GM21737 (cell line): ENCODE data around the gene TBX20.
"Not testable (repeated sequence)": the region's sequence is repeated elsewhere in the genome, so short reads cannot be mapped to it uniquely, and the experiment has no call there.

Experiments
- ATAC-seq: cut with Tn5 transposase; IDR thresholded peaks from one replicate; pipeline ENCODE4 v1.9.1; 2021; ENCODE audit warnings: mild to moderate bottlenecking, moderate library complexity; ENCODE audit not compliant: unreplicated experiment

The TBX20 gene

DNA sequence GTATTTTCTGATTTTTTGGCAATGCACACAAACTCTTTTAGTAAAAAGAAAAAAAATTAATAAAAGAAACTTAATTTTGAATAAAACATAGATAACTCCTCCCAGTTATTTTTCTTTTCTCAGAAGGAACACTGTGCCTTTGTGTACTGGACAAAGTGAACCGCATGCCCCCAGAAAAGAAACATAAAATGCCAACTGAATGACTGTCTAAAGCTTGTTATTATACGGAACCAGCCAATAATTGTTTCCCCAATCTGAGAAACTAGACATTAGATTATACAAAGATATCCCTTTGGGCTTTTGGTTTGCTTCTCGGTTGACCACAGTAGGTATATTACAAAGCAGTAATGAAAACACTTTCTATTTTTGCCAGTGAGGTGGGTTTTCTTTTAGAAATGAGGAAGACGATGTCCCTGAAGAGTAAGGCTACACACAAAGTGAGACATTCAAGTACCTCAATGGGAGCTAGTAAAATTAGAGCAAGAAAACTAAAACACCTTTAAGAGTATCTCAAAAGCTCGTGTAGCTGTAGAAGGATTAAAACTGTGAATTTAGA is 25.3 kb downstream of the TBX20 start:
- not testable (repeated sequence) for ATAC-seq

DNA sequence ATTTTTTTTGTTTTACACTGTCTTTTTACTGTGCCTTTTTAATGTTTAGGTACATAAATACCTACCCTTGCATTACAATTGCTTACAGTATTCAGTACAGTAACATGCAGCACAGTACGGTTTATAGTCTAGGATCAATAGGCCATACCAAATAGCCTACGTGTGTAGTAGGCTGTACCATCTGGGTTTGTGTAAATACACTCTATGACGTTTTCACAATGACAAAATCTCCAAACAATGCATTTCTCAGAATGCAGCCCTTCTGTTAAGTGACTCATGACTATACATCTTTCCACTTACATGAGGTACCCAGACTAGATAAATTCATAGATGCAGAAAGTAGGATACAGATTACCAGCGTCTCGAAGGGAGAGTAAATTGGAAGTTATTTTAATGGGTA is 26.5 kb downstream of the TBX20 start:
- not testable (repeated sequence) for ATAC-seq

DNA sequence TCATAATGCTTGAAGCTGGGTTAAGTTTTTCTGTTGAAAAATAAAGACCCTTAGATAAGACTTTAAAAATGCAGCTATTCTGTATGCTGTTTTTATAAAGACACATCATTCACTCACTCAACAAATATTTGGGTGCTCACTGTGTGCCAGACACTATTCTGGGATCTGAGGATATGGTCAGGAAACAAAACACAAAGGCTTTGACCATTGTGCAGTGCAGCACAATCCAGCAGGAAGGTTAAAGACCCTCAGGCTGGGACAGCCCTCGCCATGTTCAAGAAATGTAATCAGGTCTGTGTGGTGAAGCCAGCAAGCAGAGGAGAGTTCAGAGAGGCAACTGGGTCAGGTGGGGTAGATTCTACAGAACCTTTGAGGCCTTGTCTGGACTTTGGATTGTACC is 31.5 kb downstream of the TBX20 start:
- not testable (repeated sequence) for ATAC-seq

DNA sequence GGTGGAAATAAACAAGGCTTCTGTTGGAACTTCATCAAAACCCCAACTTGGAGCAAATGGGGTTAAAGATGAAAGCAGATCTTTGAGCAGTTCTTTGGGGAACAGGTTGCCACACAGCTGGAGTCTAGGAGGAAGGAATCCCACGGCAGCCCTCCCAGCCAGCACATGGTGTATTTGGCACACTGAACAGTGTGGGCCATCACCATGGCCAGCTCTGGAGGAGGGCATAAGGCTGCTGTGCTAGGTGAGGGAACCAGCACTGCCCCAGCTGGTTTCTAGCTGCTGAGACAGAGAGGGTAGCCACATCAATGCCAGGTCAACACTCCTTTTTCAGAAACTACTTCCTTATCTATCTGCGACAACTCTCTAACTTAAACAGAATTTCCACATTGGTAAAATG is 33.7 kb downstream of the TBX20 start:
- not testable (repeated sequence) for ATAC-seq

DNA sequence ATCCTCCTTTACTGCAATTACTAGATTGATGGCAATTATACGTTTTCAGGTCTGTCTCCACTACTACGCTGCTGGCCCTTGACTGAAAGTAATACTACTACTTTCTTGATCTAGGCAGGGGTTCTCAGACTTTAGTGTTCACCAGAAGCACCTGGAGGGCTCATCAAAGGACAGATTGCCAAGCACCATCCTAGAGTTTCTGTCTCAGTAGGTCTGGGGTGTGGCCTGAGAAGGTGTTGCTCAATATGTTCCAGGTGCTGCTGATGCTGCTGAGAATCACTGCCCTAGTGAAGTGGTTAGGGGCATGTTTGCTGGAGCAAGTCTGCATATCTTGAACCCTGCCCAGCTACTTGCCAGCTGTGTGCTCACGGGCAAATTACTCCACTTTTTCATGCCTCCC is 37.9 kb downstream of the TBX20 start:
- not testable (repeated sequence) for ATAC-seq

DNA sequence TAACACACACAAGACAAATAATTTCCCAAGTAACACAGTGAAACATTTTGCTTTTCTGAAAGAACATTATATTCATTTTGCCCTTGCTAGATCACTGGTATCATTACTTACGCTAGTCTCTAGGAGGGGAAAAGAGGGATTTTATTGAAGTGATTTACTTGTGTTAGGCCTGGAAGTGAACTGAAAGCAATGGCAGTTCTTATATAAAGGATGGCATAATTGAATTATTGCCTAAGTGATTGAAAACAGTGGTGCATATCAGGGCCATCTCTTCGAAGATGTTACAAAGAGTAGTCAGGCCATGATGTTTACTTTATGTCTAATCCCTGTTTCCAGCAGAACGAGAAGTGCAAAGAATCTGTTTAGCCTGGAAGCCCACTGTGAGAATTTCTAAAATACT is 38.8 kb downstream of the TBX20 start:
- ATAC-seq: not testable (repeated sequence)

DNA sequence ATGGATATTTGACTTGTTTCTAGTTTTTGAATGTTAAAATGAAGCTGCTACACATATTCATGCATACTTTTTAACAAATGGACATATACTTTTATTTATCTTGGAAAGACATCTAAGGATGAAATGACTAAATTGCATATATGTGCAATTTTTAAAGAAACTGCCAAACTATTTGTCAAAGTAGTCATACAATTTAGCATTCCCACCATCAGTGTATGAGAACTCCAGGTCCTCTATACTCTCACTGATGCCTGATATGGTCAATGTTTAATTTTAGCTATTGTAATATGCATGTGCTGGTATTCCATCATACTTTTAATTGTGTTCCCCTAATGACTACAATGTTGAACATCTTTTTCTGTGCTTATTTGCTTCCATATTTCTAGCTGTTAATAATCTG is 47.0 kb downstream of the TBX20 start:
- not testable (repeated sequence) for ATAC-seq

DNA sequence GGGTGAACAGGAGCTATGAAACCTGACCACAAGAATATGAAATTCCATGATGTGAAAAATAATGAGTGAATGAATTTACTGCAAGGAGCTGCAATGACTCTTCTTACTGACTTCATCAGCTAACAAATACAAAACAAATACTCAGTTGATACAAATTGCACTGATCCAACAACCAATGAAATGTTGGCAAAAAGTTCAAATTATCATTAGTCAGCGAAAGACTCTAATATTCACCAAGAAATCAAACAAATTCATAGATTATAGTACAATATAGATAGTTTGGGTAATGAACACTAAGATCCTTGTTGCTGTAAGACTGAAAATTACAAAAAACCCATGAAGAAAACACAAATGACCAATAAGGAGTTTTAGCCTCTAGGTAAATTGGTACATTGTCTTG is 49.0 kb downstream of the TBX20 start:
- ATAC-seq: not testable (repeated sequence)

DNA sequence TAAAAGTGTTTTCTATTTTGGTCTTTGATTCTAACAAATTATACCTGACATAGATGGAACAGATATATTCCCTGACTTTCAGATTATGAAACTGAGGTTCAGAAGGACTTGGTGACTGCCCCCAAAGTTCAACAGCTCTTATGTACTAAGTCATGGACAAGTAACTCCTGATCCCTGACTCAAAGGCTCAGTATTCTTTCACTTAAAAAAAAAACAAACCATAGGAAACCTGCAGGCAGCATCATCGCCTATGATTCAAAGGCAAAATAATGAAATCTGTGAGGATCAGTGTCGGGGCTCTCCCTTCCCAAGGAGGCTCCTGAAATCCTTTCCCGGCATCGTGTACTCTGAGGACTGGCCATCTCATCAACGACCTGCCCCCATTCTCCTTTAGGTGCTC is 49.9 kb downstream of the TBX20 start:
- not testable (repeated sequence) for ATAC-seq

DNA sequence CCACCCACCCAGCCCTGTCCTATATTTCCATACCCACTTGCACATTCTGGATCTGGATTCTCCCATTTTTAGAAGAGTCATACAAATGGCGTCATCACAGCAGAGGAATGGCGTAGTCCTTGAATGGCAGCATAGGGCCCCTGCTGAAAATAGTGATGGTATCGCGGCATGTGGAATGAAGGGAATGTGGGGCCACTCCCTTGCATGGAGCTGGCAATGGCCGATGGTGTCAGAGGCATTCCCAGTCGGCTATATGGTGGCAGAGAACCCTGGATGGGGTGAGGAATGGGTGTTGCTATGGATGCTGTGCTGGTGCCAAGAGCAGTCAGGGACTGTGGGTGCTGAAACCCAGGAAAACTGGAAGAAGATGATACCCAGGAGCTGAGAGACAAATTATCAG is 51.5 kb downstream of the TBX20 start:
- ATAC-seq: not testable (repeated sequence)

DNA sequence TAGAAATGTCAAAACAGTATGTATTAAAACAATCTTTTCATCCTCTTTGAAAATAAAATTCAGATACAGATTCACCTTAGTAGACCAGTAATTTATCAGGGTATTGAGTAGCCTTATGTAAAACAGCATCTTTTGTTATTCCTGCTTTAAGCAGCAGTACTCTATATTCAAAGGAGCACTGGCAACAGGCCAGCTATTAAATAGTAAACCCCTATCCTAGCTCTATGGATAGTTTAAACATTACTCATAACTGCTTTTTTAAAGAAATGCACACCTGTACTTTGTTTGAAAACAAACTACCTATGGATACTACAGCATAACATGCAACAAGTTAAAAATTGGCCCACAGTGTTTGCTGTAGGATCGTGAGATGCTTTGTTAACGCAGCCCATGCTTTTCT is 53.7 kb downstream of the TBX20 start:
- not testable (repeated sequence) for ATAC-seq

DNA sequence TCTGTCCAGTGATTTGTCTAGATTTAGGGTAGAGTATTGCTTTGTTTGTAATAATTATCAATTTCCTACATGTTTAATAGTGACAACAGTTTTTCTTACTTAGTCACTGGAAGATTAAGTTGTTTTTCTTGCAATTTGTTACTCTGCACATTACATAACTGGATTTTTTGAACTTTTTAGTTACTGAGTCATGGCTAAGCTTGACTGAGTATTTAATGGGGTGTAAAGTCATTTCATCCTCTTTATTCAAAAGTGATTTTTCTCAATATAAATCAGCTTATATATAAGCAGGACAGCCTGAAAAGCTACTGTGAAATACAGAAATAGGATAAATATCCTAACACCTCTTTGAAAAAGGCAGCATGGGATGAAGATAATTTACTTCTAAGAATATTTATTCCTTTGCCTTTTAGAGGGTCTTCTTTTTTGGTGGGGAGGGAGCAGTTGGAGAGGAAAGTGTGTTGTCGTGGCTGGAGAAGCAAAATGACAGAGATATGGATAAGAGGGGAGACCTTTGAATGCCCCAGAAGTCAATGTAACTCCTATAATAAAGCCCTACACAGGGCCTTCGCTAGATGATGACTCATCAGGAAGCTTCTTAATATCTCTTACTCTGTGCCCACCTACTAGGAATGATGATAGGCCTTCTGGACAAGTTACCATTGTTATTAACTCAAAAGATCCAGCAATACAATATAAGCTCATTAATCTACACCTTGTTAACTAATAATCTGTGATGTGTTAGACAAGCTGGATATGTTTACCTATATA is 55.3 kb downstream of the TBX20 start:
- not testable (repeated sequence) for ATAC-seq

DNA sequence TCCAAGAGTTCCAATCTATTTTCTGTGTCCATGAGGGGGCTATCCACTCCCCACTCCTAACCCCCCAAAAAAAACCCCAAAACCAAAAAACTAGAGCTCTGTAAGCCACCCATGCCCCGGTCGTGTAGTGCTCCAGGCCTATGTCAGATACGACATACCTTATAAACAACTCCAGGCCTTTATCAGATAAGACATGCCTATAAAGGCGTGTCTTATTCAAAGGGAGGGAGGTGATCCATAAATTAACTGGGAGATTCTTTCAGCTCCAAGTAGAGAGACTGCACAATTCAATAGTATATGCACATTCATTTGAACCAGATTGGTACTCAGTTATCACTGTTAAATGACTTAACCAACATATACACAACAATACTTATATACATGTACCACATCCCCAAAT is 62.3 kb downstream of the TBX20 start:
- ATAC-seq: not testable (repeated sequence)

DNA sequence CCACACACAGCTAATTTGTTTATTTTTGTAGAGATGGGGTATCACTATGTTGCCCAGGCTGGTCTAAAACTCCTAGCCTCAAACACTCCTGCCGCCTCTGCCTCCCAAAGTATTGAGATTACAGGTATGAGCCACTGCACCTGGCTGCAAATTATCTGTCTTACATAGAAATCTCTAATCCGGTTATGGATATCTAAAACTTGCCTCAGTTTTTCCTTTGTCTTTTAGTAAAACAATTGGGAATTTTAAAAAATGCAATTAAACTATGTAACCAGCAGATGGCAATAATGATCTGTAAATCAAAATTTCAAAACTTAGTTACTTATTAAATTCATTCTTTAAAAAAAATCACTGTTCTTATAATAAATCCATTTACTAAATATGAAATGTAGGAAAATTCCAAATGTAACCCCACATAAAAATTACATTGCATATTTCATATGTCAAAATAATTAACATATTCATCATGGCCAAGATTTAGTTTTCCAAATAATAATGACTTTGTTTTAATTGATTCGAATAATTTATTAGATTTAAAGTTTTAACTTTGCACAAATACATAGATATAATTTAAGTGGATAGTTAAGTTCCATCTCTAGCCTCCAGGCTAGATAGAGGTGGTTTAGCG is 63.6 kb downstream of the TBX20 start:
- not testable (repeated sequence) for ATAC-seq

DNA sequence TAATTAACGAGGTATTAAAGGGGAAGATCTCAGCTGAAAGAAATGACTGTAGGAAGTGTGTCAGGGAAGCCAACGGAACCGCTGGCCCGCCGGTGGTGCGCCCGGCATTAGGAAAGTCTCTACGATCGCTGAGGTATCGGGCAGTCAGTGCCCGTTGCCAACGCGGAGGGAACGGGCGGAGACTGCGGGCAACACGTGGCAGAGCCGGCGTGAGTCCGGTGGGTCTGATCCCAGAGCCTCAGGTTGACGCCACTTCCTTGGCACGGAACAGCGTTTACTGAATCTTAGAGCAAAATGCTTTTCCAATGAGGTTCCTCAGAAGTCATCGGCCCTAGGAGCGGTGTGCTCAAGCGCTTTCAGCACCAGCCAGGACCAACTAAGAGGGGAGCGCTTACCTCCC is 67.1 kb downstream of the TBX20 start:
- ATAC-seq: not testable (repeated sequence)

DNA sequence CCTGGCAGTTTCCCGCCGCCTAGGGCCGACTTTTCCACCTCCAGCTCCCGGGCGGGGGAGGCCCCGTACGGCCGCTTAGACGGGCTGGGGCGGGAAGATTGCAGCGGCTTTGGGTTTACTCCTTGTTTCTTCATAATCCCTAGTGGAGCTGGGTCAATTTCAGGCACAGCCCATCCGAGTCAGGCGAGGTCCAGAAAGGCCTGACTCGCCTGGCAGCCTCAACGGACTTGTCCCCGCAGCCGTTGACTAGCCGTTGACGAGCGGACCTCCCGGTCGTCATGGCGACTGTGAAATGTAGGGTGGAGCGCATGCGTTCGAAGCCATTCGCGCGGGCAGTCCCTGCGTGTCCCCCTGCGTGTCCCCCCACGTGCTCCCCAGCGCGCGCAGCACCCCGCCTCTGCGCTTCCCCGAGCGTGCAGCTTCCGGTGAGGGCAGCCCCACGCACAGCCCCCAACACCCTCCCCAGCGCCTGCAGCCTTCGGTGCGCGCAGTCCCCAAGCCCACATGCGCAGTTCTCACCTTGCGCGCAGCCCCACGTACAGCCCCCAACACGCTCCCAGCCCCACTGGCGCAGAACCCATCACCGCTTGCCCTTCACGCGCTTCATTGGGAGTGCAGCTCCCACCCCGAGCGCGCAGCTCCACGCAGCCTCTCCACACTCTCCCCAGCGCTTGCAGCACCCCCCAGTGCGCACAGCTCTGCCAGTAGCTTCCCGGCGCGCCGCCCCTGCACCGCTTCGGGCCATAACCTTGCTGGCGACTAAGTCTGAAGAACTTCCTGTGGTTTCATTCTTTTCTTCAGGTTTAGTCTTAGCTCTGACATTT is 67.8 kb downstream of the TBX20 start:
- ATAC-seq: no peak

DNA sequence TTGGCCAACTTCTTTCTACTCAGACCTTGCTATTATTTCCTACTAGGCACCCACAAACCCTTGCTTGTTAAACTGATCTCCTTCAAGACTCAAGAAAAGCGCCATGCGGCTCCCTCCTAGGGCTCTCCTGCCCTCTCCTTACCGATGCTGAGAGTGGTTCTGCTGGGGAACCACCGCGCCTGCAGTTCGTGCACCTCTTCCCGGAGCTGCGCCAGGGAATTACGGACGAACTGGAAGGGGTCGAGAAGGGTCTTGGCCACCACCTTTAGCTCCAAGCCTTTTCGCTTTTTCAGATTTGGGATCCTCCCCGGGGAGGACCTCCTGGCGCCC is 68.4 kb downstream of the TBX20 start:
- not testable (repeated sequence) for ATAC-seq

DNA sequence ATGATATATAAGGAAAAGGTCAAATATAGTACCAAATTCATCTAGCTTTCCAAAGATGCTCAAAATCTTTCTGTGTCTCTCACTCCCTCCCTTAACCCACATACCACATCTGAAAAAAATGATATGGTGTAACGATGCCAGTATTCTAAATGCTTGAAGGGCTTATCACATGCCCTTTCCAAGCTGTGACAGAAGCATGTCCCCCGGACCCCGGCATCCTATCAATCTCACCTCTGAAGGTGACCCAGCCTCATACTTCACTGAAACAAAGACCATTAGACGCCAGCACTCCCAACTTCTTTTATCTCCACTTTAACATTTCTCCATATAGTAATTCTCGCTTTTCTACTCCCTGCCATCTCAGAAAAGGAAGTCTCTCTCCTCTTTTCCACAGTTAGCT is 68.9 kb downstream of the TBX20 start:
- ATAC-seq: not testable (repeated sequence)

DNA sequence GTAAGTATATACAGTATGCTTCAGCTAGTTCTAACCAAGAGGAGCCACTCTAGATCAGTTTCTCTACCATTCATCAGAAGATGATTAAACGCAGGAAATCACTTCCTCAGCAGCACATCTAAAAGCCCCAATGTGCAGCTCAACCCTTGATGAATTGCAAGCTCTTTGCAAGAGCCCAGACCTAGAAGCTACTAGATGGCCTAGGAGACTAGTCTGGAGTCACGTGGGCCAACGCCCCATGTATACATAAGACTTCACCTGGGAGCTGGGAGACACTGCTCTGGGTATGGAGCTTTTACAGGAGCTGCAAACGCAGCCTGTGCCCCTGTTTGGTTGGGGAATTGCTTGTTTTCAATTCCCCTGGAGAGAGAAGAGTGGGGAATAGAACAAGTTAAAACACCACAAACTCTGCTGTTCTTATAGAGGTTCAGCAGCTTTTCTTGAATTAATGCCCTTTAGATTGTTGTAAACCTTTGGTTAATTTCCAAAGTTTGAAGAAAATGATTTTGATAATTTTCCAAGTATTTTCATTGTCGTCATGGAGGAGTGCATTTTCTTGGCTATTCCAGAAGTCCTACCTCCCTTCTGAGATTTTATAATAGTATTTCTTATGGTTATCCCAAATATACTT is 69.9 kb downstream of the TBX20 start:
- not testable (repeated sequence) for ATAC-seq

DNA sequence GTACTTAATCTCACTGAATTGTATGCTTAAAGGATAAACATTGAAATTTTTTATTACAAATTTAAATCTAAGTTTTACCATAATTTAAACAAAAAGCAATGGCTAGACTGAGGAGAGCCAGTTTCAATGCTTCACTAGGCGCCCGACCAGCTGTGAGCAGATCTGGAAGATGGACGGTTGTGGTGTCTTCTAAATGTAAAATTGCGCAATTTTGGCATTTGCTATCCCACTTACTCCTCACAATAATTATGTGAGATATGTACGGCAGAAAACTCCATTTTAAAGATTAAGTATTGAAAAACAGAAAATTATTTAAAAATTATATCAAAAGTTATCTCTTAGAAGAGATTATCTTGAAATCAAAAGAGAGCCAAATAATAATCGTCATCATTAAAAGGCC is 73.2 kb downstream of the TBX20 start:
- not testable (repeated sequence) for ATAC-seq

DNA sequence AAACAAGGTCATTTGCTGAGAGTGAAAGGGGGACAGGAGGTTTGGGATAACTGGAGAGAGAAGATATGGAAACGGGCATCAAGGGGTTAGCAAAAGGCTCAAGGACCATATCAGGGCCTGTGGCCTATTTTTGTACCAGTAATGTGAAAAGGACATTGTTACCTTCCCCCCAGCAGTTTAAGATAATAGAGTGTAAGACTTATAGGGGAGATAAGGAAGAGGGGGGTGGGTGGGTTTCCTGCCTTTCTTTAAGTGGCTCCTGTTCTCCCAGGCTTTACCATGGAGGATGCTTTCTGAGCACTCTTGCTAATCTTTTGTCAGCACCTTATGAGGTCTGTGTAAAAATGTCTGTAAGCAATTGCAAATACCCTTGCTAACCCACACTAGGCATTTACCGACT is 80.7 kb downstream of the TBX20 start:
- not testable (repeated sequence) for ATAC-seq
